HepG2 (cell line): ENCODE measurements around the gene DUSP23.

Experiments used
- CHD4 ChIP-seq: fragments of 200-600 bp; sonication (generic); IDR thresholded peaks from 2 replicates; pipeline ENCODE4 v1.7.0; 2017; ENCODE audit warnings: mild to moderate bottlenecking, low read length, borderline replicate concordance
- EZH2 ChIP-seq: conservative IDR thresholded peaks from 2 replicates; pipeline ENCODE4 v1.6.1; 2012; ENCODE audit warnings: mild to moderate bottlenecking, low read depth, low read length, moderate library complexity
- HDAC1 ChIP-seq: sonication (generic); formaldehyde crosslinking; IDR thresholded peaks from 2 replicates; pipeline ENCODE4 v1.5.1; 2020; ENCODE audit warnings: mild to moderate bottlenecking, missing genetic modification reagents
- HNF4G ChIP-seq, 2 experiments: sonication (generic) in 1 of 2; formaldehyde crosslinking in 1 of 2; IDR thresholded peaks; 2 replicates each; pipeline versions ENCODE4 v1.4.0 to v1.6.1; 2011 to 2020; ENCODE audit warnings: borderline replicate concordance in 2 of 2, low read depth in 2 of 2, mild to moderate bottlenecking in 2 of 2, low read length in 1 of 2, missing genetic modification reagents in 1 of 2, moderate library complexity in 1 of 2
- NR2F1 ChIP-seq, 2 experiments: fragments of 450-650 bp in 1 of 2; formaldehyde crosslinking in 1 of 2; IDR thresholded peaks; 2 replicates each; pipeline versions ENCODE4 v1.5.0 to v1.6.1; 2016 to 2020; ENCODE audit warnings: mild to moderate bottlenecking in 1 of 2, missing compliant biosample characterization in 1 of 2, missing genetic modification reagents in 1 of 2, moderate library complexity in 1 of 2
- POLR2AphosphoS5 ChIP-seq: IDR thresholded peaks from 2 replicates; pipeline ENCODE4 v1.6.1; 2012; ENCODE audit warnings: low read depth, low read length
- SMAD1 ChIP-seq: sonication (generic); formaldehyde crosslinking; IDR thresholded peaks from 2 replicates; pipeline ENCODE4 v1.4.0; 2020; ENCODE audit warnings: missing genetic modification reagents, low read depth, mild to moderate bottlenecking, borderline replicate concordance
- SMAD3 ChIP-seq: sonication (generic); formaldehyde crosslinking; IDR thresholded peaks from 2 replicates; pipeline ENCODE4 v1.4.0; 2020; ENCODE audit warnings: missing genetic modification reagents
- SMC3 ChIP-seq: IDR thresholded peaks from 2 replicates; pipeline ENCODE4 v1.6.1; 2011; ENCODE audit warnings: low read length, improper control_type of control experiment
- ZNF138 ChIP-seq: sonication (generic); formaldehyde crosslinking; IDR thresholded peaks from 2 replicates; pipeline ENCODE4 v1.5.0; 2020; ENCODE audit warnings: mild to moderate bottlenecking, low read depth, missing genetic modification reagents
- ZNF34 ChIP-seq: sonication (generic); formaldehyde crosslinking; IDR thresholded peaks from 2 replicates; pipeline ENCODE4 v1.4.0; 2020; ENCODE audit warnings: mild to moderate bottlenecking, missing genetic modification reagents, borderline replicate concordance
- ZNF407 ChIP-seq: sonication (generic); formaldehyde crosslinking; IDR thresholded peaks from one replicate; pipeline ENCODE4 v1.5.1; 2020; ENCODE audit warnings: mild to moderate bottlenecking, missing genetic modification reagents; ENCODE audit errors: not compliant biosample characterization
- ZNF496 ChIP-seq: sonication (generic); formaldehyde crosslinking; IDR thresholded peaks from 2 replicates; pipeline ENCODE4 v1.8.1; 2023; ENCODE audit warnings: mild to moderate bottlenecking, moderate library complexity, missing genetic modification reagents; ENCODE audit not compliant: insufficient replicate concordance
- ZNF777 ChIP-seq: sonication (generic); formaldehyde crosslinking; IDR thresholded peaks from 2 replicates; pipeline ENCODE4 v1.4.0; 2020; ENCODE audit warnings: missing genetic modification reagents

- TF ChIP-seq SMAD1 (no peak), EZH2 (no peak), ZNF407 (no peak), SMC3 (no peak), ZNF777 (CRISPR knock-in tag) (no peak), HNF4G (IDR thresholded peaks at IDR 0.05; ENCODE audit: borderline replicate concordance, low read depth, low read length) (no peak), HNF4G (CRISPR knock-in tag; IDR thresholded peaks at IDR 0.05; ENCODE audit: borderline replicate concordance, low read depth) (no peak), SMAD3 (CRISPR knock-in tag) (no peak), ZNF138 (CRISPR knock-in tag) (no peak), NR2F1 (CRISPR knock-in tag; IDR thresholded peaks at IDR 0.05) (no peak), ZNF496 (no peak), POLR2AphosphoS5 (no peak), HDAC1 (CRISPR knock-in tag) (no peak), ZNF34 (no peak), CHD4 (no peak)
Observed at GRCh38 chr1:159825564-159825963, 44.8 kb downstream of the DUSP23 start.
